ENCODE measurements around the gene PEX12.

DNA sequence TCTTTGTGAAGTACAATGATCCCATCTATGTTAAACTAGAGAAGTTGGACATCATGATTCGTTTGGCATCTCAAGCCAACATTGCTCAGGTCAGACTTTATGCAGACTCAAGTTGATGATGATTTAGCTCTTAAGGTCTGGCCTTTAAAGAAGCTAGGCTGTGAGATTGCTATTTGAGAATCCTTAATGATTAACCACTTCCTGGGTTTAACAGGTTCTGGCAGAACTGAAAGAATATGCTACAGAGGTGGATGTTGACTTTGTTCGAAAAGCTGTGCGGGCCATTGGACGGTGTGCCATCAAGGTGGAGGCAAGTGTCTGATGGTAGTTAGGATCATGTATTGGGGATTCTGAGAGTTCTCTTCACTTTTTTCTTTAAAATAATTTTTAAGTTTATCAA is 49.0 kb upstream of the PEX12 start:
- TF ChIP-seq, protein P1, sequence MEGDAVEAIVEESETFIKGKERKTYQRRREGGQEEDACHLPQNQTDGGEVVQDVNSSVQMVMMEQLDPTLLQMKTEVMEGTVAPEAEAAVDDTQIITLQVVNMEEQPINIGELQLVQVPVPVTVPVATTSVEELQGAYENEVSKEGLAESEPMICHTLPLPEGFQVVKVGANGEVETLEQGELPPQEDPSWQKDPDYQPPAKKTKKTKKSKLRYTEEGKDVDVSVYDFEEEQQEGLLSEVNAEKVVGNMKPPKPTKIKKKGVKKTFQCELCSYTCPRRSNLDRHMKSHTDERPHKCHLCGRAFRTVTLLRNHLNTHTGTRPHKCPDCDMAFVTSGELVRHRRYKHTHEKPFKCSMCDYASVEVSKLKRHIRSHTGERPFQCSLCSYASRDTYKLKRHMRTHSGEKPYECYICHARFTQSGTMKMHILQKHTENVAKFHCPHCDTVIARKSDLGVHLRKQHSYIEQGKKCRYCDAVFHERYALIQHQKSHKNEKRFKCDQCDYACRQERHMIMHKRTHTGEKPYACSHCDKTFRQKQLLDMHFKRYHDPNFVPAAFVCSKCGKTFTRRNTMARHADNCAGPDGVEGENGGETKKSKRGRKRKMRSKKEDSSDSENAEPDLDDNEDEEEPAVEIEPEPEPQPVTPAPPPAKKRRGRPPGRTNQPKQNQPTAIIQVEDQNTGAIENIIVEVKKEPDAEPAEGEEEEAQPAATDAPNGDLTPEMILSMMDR (IDR thresholded peaks at IDR 0.05): no peak
- TF ChIP-seq ZFX (IDR thresholded peaks at IDR 0.05; ENCODE audit: borderline replicate concordance): no peak
